UCSD-AML1 (cell line): ENCODE results near the gene ACAA1.
"Not testable (repeated sequence)": the region's sequence is repeated elsewhere in the genome, so short reads cannot be mapped to it uniquely, and the experiment has no call there.

ENCODE experiments used
- DNase-seq: peaks from one replicate; lab custom pipeline; 2025; ENCODE audit not compliant: unreplicated experiment; lab: John Stamatoyannopoulos, UW

The ACAA1 gene

GRCh38 chr3:38083871-38084333, 53.0 kb downstream of the ACAA1 start:
- DNase-seq: no peak

DNA sequence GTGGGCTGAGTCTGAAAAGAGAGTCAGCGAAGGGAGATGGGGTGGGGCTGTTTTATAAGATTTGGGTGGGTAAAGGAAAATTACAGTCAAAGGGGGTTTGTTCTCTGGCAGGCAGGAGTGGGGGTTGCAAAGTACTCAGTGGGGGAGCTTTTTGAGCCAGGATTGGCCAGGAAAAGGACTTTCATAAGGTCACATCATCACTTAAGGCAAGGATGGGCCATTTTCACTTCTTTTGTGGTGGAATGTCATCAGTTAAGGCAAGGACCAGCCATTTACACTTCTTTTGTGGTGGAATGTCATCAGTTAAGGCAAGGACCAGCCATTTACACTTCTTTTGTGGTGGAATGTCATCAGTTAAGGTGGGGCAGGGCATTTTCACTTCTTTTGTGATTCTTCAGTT, 53.7 kb downstream of the ACAA1 start:
- DNase-seq: not testable (repeated sequence)

GRCh38 chr3:38082296-38082695, 54.6 kb downstream of the ACAA1 start:
- not testable (repeated sequence) for DNase-seq

DNA sequence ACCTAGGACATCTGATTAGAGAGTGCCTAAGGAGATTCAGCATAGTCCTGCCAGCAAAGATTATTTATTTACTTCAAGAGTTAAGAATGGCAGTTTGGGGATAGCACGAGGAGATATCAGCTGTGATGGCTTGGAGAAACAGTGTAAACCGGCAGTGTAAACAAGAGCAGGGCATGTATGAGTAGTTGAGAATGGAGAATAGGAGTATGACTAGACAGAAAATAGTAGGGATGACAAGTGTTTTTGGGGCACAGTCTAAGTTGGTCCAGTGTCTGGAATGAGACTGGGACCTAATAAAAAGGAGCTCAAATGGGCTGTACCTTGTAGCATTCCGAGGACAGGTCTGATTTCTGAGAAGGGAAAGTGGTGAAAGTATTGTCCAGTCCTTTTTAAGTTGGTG, 59.9 kb downstream of the ACAA1 start:
- not testable (repeated sequence) for DNase-seq
